ENCODE results near the gene LRIT3. TPM values are rescaled to one million over a fixed set of nuclear protein-coding genes. Genes with fewer than 3 reads are reported as not detected.

The LRIT3 gene
- total RNA-seq, 1 donor from 2014 or later = not detected

DNA sequence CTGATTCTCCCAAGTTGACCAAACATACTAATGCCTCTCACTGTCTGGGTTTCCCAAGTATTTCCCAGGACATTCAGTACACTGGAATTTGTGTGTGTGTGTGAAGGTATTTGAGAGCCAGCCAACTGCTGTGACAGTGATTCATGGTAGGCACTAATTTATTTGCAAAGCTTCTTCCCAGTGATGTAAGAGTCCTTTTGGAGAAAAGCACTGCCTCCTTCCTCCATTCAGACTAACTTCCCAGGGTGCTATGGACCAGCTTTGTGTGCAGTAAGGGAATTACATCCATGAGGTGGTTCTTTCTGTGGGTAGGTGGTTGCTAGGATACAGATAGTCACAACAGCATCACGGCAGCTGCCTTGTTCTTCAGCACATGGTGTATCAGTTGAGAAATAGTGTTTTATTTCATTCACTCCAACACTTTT, 73.5 kb downstream of the LRIT3 start:
- Mint-ChIP-seq H3K9me3 (no peaks in the 10 kb centered on the region), H3K4me1 (ENCODE audit: low read depth) (no peaks in the 10 kb centered on the region), H3K27me3 (ENCODE audit: insufficient read depth) (peaks cover 6% of the 10 kb centered on the region), H3K27ac (no peak overlapping the region), H3K4me3 (no peak overlapping the region), H3K36me3 (ENCODE audit: low read depth) (no peaks in the 10 kb centered on the region)
- no peak for DNase-seq (ENCODE audit: low spot score)
- intact Hi-C loops (cut with micrococcal nuclease) = loop anchor here (10.0 kb wide), 1 partner anchor 677 kb away; no protein-coding TSS in a partner anchor

Other genes with a start within 250 kb of the LRIT3 start
- 29.5 and 32.9 TPM in 2 replicates for gene CASP6, start 144.7 kb upstream of the LRIT3 start, total RNA-seq
- 11.3 and 13.1 TPM in 2 replicates for gene PLA2G12A, start 118.0 kb upstream of the LRIT3 start, total RNA-seq
- 0.10 TPM in 1 of 2 replicates, not detected in the other for gene CFI, start 46.1 kb upstream of the LRIT3 start, total RNA-seq
- 53.2 and 61.3 TPM in 2 replicates for gene GAR1, start 32.3 kb upstream of the LRIT3 start, total RNA-seq
- gene RRH, start 20.1 kb upstream of the LRIT3 start, total RNA-seq = 0.13 TPM in 1 of 2 replicates, not detected in the other
- not detected in 2 replicates for gene EGF, start 64.8 kb downstream of the LRIT3 start, total RNA-seq

All from activated T-helper 1 cell treated with anti-CD3 and anti-CD28 coated beads, Interleukin-12 subunit alpha, Interleukin-12 subunit beta, Interleukin-2, Interleukin-4 antibody, amounts not matched to agents 30 ng/mL and 10 ng/mL and 1 ng/mL, durations not matched to agents 14 hours and 24 hours and 36 hours (primary cell).